A549 treated with AZD9567 at 1 μM for 4 hours (cell line): ENCODE measurements around the gene CXCL9. TPM values are rescaled to one million over a fixed set of nuclear protein-coding genes. Genes with fewer than 3 reads are reported as not detected.

Experiments
- total RNA-seq: library from RNA; stranded (reverse); fragments of 200-300 nt; extraction: Qiagen RNA extraction; gene quantifications from 5 replicates; pipeline ENCODE4 v1.2.3, GENCODE V29; 2022; ENCODE audit not compliant: insufficient read depth

CXCL9 gene
- total RNA-seq = not detected in 5 replicates

DNA sequence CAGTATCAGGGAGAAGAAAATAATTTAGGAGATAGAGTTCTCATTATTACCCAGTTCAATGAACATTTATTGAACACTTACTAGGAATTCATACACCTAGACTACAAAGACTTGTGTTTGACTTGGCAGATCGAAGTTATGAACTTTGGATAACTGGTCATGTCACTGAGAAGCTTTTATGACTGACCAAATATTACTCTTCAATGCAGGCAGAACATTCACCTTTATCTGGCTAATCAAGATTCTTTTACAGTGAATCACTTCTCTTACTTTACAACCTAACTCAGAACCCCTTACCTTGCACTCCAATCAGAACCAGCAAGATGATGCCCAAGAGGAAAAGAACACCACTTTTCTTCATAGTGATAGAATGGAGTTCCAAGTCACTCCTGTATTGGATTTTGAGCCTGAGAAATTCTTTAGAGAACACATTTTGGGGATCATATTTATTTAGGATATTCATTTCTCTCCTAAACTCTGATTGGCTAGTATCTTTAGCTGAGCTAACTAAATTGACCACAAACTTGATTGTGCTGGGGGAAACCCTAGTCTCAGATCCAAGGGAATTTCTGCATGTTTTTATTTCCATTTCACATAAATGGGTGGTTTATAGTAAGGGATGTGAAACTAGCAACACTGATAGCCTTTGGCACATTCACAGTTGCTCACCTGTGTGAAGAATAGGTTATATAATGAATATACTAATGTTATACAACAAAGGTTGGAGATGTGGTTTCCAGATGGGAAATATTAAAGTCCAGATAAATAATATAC is at the start of gene CXCL9:
Gene CXCL9 (minus strand): TSS at position 421 of the 774 bp plus-strand sequence. CDS start 60 bp downstream, at position 361.

DNA sequence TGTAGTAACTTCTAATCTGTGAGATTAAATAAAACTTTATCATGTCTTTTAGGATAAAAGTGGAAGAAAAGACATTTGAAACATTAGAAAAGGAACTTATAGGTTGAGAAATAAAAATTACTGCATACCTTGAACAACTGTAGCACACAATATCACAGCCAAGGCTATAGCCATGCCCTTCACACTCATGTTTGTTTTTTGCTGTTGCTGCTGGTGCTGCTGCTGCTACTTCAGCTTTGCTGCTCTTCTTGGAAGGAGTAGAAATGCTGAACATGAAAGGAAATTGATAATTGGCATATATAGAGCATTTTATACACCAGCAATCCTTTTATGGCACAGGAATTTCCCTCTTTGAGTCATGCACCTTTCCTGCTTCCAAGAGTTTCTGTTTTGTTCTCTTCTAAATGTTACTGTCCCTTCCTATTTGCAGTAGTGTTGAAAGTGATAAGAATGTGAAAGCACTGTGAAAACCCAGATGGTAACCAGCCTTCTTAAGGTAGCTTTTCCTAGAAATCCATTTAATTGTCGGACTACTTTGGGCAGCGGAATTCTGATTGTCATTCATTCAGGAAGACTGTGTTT is 28.6 kb upstream of the CXCL9 start, which contains the start of gene CXCL11:
Gene CXCL11 (minus strand): TSS at position 272 of the 582 bp plus-strand sequence. CDS start 83 bp downstream, at position 189.

DNA sequence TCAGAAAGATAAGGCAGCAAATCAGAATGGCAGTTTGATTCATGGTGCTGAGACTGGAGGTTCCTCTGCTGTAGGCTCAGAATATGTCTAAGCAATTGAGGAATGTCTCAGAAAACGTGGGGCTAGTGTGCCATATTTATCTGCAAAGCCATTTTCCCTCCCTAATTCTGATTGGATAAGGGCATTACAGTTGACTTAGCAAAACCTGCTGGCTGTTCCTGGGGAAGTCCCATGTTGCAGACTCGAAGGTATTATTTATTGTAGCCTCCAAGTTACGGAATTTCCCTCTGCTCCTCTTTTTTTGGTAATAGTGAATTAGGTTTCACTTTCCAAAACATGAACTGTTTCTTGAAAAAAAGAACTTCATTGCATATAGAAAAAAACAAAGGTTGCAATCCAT is 16.1 kb upstream of the CXCL9 start, which contains the start of gene CXCL10:
Gene CXCL10 (minus strand): TSS at position 109 of the 400 bp plus-strand sequence. CDS start 66 bp downstream, at position 43.

Other genes starting within 250 kb of the CXCL9 start
- gene PPEF2, start 105.1 kb downstream of the CXCL9 start, total RNA-seq = 0.02 TPM in 1 of 5 replicates, not detected in the others
- 23.1 to 25.5 TPM (median 23.5 TPM) in 5 replicates for gene NAAA, start 66.5 kb downstream of the CXCL9 start, total RNA-seq
- gene SDAD1, start 16.6 kb downstream of the CXCL9 start, total RNA-seq = 15.7 to 19.1 TPM (median 15.7 TPM) in 5 replicates
- 0.09 TPM in 1 of 5 replicates, not detected in the others for gene CXCL10, start 16.0 kb upstream of the CXCL9 start, total RNA-seq
- 0.17 to 0.37 TPM (median 0.26 TPM) in 4 of 5 replicates, not detected in the other for gene CXCL11, start 28.6 kb upstream of the CXCL9 start, total RNA-seq
- gene ART3, start 67.2 kb upstream of the CXCL9 start, total RNA-seq = not detected in 5 replicates
- 28.7 to 31.7 TPM (median 28.9 TPM) in 5 replicates for gene NUP54, start 140.9 kb upstream of the CXCL9 start, total RNA-seq
- gene SCARB2, start 206.3 kb upstream of the CXCL9 start, total RNA-seq = 44.6 to 54.4 TPM (median 51.4 TPM) in 5 replicates
- 0.07 to 0.41 TPM (median 0.24 TPM) in 4 of 5 replicates, not detected in the other for gene FAM47E, start 244.2 kb upstream of the CXCL9 start, total RNA-seq